HG02884 (cell line): Measurements from ENCODE around the gene PPP2R3C.
"Not testable (repeated sequence)": the region's sequence is repeated elsewhere in the genome, so short reads cannot be mapped to it uniquely, and the experiment has no call there.

Source experiments
- ATAC-seq: cut with Tn5 transposase; IDR thresholded peaks from one replicate; pipeline ENCODE4 v1.9.1; 2021; ENCODE audit warnings: mild to moderate bottlenecking, moderate library complexity; ENCODE audit not compliant: unreplicated experiment

The PPP2R3C gene

DNA sequence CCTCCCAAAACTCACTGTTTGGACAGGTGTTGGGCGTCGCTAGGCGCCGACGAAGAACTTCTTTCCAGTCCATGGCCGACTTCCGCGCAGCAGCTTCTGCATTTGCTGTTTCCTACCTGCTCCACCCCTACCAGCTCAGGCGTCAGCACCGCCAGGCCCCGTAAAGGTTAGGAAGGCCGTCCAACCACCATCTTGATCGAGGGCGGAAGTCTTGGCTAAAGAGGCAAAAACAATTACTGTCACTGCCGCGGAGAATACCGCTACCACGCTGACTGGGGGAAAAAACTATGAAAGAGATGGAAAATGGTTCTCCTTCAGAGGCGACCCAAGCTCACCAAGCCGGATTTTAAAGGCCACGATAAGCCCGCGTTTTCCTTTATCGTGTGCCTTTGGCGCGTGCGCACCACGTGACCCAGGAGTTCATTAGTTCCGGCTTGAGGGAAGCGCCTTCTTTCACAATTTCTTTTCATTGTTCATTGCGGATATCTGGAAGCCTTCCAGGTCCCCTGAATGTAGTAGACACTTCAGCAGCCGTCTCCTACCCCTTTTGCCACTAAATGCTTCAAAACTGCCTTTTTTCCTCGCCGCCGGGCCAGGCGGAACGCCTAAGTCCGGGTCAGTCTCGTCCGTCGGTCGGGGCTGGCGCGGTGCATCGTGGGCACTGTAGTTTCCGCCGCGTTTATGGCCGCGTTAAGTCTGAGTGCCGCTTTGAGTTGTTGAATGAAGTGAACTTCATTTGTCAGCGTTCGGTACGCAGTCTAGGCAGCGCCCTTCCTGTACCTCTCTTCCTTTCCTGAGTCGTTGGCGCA lies at the start of gene PPP2R3C, which contains the start of gene PRORP:
Gene PPP2R3C, minus strand, starts transcription at position 104 of the 809 bp plus-strand sequence. Its CDS starts 31 bp downstream, at position 73.
Gene PRORP, plus strand, starts transcription at position 666 of the 809 bp plus-strand sequence. CDS start 694 bp downstream, outside the sequence.
- ATAC-seq: peak; percentile 83

DNA sequence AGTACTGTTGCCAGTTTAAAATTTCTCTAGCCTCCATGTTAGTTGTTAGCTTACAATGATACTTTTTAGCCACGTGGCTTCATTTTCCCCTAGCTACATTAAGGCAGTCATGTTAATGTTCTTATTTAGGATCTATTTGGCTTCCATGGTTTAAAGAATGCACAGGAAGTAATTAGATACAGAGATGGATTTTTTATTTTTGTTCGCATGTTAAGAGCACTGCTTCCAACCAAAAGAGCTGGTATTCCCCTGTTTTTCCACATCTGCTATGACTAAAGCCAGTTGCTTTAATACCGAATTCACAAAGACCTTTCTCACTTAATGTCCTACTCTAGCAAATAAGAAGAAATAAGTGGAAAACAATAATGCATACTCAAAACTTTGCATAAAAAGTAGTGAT lies 45.7 kb upstream of the PPP2R3C start:
- no peak for ATAC-seq

DNA sequence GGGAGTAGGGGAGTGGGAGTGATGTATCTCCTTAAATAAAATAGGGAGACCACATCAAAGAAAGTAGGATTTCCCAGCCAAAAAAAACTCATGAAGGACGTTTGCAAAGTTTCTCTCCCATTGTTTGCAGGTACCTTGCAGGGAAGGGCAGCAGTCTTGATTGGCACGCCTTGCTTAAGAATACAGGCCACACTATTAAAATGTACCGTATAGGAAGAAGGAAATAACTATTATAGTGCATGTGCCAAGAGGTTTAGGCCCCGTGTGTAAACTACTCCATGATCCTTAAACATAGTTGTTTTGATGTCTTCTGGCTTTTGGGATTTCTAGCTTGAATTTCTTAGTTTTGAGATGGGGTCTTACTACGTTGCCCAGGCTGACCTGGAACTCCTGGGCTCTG lies 43.1 kb upstream of the PPP2R3C start:
- ATAC-seq: no peak

DNA sequence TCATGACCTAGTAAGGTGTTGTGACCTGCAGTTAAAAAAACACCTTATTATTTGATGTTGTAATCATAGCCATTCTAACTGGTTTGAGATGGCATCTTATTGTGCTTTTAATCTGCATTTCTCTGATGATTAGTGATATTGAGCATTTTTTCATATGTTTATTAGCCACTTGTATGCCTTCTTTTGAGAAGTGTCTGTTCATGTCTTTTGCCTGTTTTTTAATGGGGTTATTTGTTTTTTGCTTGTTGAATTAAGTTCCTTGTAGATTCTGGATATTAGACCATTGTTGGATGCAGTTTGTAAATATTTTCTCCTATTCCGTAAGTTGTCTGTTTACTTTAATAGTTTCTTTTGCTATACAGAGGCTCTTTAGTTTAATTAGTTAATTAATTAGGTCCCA lies 41.6 kb upstream of the PPP2R3C start:
- ATAC-seq: no peak

DNA sequence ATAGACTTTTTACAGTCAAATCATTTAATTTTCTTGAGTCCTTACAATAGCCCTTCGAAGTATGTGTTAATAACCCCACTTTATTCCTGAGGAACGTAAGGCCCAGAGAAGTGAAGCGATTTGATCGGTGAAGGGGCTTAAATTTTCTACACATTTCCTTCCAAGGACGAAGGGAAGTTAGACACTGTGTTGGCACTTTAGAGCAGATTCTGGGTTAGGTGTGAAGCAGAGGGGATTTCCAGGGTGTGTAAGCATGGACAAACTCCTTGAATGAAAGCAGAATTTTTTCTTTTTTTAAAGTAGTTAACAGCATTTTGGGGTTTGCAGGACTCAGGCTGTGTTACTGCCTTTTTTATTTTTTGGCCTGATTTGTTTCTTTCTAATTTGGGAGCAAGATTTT lies 39.4 kb upstream of the PPP2R3C start:
- no peak for ATAC-seq

DNA sequence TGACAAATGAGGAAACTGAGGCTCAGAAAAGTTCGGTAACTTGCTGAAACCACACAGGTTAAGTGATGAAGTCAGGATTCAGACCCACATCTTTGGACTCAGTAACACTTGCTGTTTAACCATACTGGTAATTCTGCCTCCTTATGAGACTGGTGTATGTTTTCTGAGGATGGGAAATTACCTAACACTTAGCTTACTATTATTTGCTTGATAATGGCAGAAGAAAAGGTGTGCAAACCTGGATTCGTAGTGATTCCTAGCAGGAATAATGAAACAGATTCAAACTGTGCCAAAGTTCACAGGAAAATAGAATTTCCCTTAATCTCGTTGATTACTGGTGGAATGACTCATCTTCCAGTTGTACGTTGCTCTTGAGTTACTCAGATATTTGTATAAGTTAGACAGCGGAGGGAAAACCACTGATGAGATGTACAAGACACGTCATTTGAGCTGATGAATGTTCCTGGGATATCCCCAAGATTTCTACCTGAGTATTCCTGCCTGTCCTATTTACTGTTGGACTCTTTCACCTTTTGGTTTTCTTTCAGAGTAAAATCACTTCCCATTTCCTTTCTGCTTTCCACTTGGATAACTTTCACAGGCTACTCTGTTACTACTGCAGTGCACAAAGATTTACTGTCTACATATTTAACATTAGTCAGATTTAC lies 38.1 kb upstream of the PPP2R3C start:
- ATAC-seq: no peak

DNA sequence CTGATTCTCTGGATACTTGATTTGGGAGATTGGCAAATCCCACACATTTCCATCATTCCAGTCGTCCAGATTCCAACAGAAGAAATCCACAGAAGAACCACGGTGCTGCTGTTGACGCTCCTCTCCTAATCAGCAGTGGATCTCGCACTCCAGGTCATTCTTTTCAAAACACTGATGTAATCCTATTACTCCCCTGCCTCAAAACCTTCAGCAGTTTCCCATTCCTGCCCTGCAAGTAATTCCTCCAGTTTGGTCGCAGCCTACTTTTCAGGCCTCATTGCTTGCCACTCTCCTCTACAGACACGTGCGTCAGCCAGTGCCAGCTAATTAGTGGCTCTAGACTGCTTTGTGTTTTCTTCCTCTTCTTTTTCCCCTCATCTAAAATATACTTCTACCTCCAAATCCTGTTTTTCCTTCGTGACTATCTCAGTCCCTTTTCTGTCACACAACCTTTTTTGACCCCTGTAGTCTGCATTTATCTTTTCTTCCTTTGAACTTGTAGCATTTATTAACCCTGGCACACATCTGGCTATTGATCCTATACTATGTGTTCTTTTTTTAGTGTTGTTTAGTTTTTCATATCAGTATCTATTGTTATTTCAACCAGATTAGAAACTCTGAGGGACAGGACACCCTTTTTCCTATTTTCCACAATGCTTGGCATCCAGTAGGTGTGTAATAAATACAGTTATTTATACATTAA lies 37.3 kb upstream of the PPP2R3C start:
- no peak for ATAC-seq

DNA sequence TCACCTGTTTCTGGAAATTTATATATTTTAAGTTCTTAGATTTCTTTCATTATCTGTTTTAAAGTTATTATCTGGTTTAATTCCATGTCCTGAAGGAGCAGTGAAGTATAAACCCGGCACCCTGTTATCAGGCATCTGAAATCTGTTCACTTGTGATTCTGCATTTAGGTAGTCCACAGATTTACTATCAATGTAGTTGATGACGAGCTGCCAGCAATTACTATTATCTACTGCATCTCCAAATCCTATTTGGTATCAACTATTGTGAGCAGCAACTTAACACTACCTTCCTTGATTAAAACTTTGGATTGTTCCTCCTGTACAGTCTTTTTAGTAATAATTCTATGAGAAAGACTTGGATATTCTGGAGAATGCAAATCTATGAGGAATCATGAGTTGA lies 36.7 kb upstream of the PPP2R3C start:
- ATAC-seq: no peak

DNA sequence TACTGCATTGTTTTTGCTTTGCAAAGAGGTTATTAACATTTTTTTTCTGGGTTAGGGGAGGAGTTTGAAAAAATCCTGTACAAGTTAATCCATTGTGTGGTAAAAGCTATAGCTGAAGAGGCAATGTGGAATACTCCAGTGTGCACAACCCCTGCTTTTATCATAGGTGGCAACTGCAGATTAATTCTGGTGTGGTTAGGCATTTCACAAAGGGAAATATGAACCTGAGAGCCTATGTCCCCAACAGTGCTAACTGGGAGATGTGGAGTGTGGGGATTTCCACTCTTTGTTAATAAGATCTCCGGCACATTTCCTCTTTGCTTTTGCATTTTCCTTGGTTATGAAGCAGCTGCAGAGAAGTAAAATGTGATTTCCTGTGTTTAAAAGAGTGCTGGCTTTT lies 34.2 kb upstream of the PPP2R3C start:
- ATAC-seq: no peak

DNA sequence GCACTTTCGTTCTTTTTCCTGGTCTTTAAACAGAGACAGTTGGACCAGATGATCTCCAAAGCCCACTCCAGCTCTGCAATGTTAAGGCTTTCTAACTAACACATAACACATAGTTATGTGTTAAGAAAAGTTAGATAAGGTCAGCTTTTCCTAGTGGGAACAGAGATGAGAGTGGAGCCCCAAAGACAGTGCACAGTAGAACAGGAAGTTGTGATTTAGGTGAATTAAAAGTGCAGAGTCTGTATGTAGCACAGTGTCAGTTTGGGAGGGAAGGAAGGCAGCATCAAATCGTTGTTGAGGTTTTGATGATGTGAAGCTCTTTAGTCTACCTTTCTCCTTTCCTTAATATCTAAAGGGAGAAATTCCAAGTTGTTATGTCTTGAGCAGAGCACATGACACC lies 32.2 kb upstream of the PPP2R3C start:
- no peak for ATAC-seq

DNA sequence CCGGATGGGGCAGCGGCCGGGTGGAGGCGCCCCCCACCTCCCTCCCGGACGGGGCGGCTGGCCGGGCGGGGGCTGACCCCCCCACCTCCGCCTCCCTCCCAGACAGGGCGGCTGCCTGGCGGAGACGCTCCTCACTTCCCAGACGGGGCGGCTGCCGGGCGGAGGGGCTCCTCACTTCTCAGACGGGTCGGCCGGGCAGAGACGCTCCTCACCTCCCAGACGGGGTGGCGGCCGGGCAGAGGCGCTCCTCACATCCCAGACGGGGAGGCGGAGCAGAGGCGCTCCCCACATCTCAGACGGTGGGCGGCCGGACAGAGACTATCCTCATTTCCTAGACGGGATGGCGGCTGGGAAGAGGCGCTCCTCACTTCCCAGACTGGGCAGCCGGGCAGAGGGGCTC lies 30.7 kb upstream of the PPP2R3C start:
- ATAC-seq: not testable (repeated sequence)

DNA sequence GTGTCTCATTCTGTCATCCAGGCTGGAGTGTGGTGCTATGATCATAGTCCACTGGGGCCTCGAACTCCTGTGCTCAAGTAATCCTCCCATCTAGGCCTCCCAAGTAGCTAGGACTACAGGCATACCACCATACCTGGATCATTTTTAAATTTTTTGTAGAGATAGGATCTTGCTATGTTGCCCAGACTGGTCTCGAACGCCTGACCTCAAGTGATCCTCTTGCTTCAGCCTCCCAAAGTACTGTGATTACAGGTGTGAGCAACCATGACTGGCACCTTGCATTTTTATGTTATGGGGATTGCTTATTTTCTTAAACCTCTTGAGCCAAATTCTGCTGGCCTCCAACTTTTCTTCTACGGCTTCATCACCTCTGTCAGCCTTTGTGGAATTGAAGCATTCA lies 27.4 kb upstream of the PPP2R3C start:
- ATAC-seq: no peak

DNA sequence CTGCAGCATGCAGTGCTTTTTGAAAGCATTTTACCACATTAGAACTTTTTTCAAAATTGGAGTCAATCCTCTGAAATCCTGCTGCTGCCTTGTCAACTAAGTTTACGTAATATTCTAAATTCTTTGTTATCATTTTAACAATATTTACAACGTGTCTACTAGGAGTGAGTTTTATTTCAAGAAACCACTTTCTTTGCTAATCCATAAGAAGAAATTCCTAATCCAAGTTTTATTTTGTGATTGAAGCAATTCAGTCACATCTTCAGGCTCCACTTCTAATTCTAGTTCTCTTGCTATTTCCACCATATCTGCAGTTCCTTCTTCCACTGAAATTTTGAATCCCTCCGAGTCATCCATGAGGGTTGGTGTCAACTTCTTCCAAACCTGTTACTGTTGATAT lies 25.9 kb upstream of the PPP2R3C start:
- no peak for ATAC-seq

DNA sequence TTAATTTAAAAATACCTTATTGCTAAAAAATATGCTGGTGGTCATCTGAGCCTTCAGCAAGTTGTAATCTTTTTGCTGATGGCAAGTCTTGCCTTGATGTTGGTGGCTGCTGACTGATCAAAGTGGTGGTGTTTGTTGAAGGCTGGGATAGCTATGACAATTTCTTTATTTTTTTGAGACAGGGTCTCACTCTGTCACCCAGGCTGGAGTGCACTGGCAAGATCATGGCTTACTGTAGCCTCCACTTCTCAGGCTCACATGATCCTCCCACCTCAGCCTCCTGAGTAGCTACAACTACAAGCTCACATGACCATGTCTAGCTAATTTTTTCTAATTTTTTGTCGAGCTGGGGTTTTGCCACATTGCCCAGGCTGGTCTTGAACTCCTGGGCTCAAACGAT lies 25.4 kb upstream of the PPP2R3C start:
- no peak for ATAC-seq

DNA sequence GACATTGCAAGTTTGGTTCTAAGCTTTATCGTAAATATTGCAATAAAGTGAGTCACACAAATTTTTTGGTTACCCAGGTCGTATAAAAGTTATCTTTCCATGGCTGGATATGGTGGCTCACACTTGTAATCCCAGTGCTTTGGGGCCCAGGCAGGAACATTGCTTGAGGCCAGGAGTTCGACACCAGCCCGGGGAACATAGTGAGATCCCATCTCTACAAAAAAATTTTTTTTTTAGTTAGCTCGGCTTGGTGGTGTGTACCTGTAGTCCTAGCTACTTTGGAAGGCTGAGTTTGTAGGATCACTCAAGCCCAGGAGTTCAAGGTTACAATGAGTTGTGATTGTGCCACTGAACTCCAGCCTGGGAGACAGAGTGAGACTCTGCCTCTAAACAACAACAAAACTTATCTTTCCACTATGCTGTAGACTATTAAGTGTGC lies 24.9 kb upstream of the PPP2R3C start:
- no peak for ATAC-seq

DNA sequence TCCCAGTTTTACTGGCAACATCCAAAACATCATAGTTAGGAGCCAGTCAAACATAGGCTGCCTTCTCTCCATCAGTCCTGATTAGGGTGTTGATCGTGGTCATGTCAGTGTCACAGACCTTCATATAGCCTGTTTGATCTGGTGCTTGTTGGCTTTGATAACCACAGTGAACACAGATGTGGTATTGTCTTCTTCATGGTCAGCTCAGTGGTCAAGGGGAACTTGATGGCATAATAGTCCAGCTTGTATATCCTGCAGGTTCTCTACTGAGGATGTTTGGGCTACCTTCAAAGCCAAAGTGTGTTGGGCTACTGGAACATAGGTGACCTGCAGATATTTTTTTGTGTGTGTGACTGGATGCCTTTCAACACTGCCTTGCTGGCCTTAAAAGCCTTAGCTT lies 22.2 kb upstream of the PPP2R3C start:
- ATAC-seq: no peak

DNA sequence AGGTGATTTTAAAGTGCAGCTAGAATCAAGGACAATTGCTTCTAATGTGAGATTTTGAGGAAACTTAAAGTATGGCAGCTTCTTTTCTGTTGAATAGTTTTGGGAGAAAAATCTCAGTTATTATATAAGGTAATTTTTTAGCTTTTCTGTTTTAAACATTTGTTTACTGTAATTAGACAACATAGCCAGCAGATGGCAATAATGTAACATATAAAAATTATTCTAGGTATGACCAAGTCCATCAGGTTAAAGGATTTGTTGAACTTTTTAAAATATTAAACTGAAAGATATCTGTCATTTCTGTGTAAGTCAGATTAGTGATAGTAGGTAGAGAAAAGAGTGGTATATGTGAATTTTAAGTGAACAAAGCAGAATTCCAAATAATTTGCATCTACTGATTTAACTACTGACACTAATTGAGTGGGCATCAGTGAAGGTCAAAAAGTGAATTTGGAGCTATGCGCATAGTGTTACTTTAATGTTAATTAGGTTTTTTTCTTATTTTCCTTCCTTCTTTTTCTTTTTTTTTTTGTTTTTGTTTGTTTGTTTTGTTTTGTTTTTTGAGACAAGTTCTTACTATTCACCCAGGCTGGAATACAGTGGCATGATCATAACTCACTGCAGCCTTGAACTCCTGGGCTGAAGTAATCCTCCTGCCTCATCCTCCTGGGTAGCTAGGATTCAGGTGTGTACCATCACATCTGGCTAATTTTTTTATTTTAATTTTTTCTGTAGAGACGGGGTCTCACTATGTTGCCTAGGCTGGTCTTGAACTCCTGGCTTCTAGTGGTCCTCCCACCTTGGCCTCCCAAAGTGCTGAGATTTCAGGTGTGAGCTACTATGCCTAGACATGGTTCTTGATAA lies 19.2 kb upstream of the PPP2R3C start:
- no peak for ATAC-seq

DNA sequence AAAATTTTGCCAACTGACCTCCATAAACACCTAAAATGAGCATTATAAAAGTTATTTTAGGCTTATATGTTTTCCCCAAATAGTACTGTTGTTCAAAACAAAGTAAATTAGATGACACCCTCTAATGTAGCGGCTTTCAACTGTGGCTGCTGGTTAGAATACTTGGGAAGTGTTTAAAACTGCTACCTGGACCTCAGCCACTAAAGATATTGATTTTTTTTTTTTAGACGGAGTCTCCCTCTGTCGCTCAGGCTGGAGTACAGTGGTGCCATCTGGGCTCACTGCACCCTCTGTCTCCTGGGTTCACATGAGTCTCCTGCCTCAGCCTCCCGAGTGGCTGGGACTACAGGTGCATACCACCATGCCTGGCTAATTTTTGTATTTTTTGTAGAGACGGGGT lies 16.8 kb upstream of the PPP2R3C start:
- no peak for ATAC-seq

DNA sequence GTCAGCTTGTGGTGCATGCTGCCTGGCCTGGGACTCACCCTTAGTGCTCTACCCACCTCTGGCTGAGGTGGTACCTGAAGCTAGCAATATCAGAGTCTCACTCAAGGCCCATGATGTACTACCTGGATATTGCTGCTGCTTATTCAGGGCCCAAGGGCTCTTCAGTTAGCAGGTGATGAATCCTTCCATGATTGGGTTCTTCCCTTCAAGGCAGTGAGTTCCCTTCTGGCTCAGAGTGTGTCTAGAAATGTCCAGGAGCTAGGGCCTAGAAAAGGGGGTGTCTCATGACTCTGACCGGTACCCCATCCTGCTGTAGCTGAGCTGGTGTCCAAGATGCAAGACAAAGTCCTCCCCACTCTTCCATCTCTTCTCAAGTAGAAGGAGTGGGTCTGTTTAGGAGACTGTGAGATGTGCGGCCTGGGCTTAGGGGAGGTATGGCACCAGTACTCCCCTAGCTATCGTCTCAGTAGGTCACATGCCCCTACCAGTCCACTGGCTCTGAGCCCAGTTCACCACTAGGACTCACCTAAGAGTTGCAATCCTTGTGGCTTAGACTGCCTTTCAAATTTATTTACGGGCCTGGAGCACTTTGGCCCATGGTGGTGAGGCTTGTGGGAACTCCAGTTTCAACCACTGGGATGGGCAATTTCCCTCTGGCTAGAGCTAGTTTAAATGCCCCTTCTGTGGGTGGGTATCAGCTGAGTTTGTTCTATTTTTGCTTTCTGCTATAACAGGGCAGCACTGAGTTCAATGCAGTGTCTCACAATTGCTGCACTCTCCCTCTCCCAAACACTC lies 12.7 kb upstream of the PPP2R3C start:
- no peak for ATAC-seq
